H9 (cell line): ENCODE measurements around the gene PAK5. TPM values are rescaled to one million over a fixed set of nuclear protein-coding genes. Genes with fewer than 3 reads are reported as not detected.

Experiments
- DNase-seq: peaks from one replicate; pipeline ENCODE4 v3.0.0-alpha.2; 2017
- H2AFZ ChIP-seq: one replicate; pipeline ENCODE4 v1.6.1; 2013; ENCODE audit warnings: mild to moderate bottlenecking, low read length, control low read depth, moderate library complexity
- H2AK5ac ChIP-seq: 2 replicates; pipeline ENCODE4 v1.6.1; 2013; ENCODE audit warnings: low read length, control low read depth, mixed read lengths; ENCODE audit not compliant: insufficient read length
- H2BK120ac ChIP-seq: one replicate; pipeline ENCODE4 v1.6.1; 2013; ENCODE audit warnings: low read depth, mild to moderate bottlenecking, low read length, control low read depth, inconsistent platforms; ENCODE audit not compliant: poor library complexity, severe bottlenecking
- H2BK12ac ChIP-seq: 2 replicates; pipeline ENCODE4 v1.6.1; 2013; ENCODE audit warnings: low read length, control low read depth, mixed read lengths, low read depth; ENCODE audit not compliant: insufficient read length
- H2BK15ac ChIP-seq: 2 replicates; pipeline ENCODE4 v1.6.1; 2013; ENCODE audit warnings: low read depth, low read length, control low read depth
- H2BK20ac ChIP-seq: one replicate; pipeline ENCODE4 v1.6.1; 2013; ENCODE audit warnings: low read depth, mild to moderate bottlenecking, low read length, control low read depth, inconsistent platforms; ENCODE audit not compliant: poor library complexity, severe bottlenecking
- H2BK5ac ChIP-seq: 2 replicates; pipeline ENCODE4 v1.6.1; 2013; ENCODE audit warnings: low read length, control low read depth, mixed read lengths; ENCODE audit not compliant: insufficient read length
- H3K14ac ChIP-seq: 2 replicates; pipeline ENCODE4 v1.6.1; 2013; ENCODE audit warnings: low read length, control low read depth; ENCODE audit not compliant: insufficient read depth
- H3K18ac ChIP-seq: 2 replicates; pipeline ENCODE4 v1.6.1; 2013; ENCODE audit warnings: low read depth, mild to moderate bottlenecking, mixed read lengths, low read length, control low read depth; ENCODE audit not compliant: insufficient read length
- H3K23ac ChIP-seq: 2 replicates; pipeline ENCODE4 v1.6.1; 2013; ENCODE audit warnings: low read length, control low read depth, mixed read lengths, low read depth; ENCODE audit not compliant: insufficient read length
- H3K23me2 ChIP-seq: 2 replicates; pipeline ENCODE4 v1.6.1; 2013; ENCODE audit warnings: low read depth, mild to moderate bottlenecking, mixed read lengths, low read length, control low read depth; ENCODE audit not compliant: insufficient read length, poor library complexity, severe bottlenecking
- H3K27ac ChIP-seq: 2 replicates; pipeline ENCODE4 v1.5.1; 2013; ENCODE audit warnings: low read length, control low read depth, mixed read lengths, low read depth; ENCODE audit not compliant: insufficient read length
- H3K27me3 ChIP-seq: 2 replicates; pipeline ENCODE4 v1.6.1; 2013; ENCODE audit warnings: low read length, control low read depth, inconsistent platforms; ENCODE audit not compliant: insufficient read depth
- H3K4ac ChIP-seq: 2 replicates; pipeline ENCODE4 v1.6.1; 2013; ENCODE audit warnings: low read depth, mild to moderate bottlenecking, control low read depth, inconsistent platforms, low read length, moderate library complexity
- H3K4me1 ChIP-seq: 2 replicates; pipeline ENCODE4 v1.6.1; 2013; ENCODE audit warnings: low read length, control low read depth, inconsistent platforms; ENCODE audit not compliant: insufficient read depth
- H3K4me2 ChIP-seq: 2 replicates; pipeline ENCODE4 v1.6.1; 2013; ENCODE audit warnings: low read length, control low read depth, mixed read lengths; ENCODE audit not compliant: insufficient read length, insufficient read depth
- H3K56ac ChIP-seq: 2 replicates; pipeline ENCODE4 v1.6.1; 2013; ENCODE audit warnings: low read depth, mild to moderate bottlenecking, mixed read lengths, low read length, control low read depth; ENCODE audit not compliant: insufficient read length
- H3K79me1 ChIP-seq: 2 replicates; pipeline ENCODE4 v1.6.1; 2013; ENCODE audit warnings: low read depth, mild to moderate bottlenecking, moderate library complexity, low read length, control low read depth, inconsistent platforms; ENCODE audit not compliant: insufficient read depth, poor library complexity, severe bottlenecking
- H3K79me2 ChIP-seq: 2 replicates; pipeline ENCODE4 v1.6.1; 2013; ENCODE audit warnings: low read length, control low read depth, inconsistent platforms; ENCODE audit not compliant: insufficient read depth
- H3K9ac ChIP-seq: 2 replicates; pipeline ENCODE4 v1.6.1; 2013; ENCODE audit warnings: low read length, control low read depth, mixed read lengths; ENCODE audit not compliant: insufficient read length; ENCODE audit errors: extremely low read depth
- H3K9me3 ChIP-seq: one replicate; pipeline ENCODE4 v1.6.1; 2013; ENCODE audit warnings: low read depth, low read length, inconsistent platforms; ENCODE audit not compliant: control insufficient read depth
- H3T11ph ChIP-seq: one replicate; pipeline ENCODE4 v1.6.1; 2013; ENCODE audit warnings: mild to moderate bottlenecking, low read length, control low read depth, inconsistent platforms
- H4K20me1 ChIP-seq: one replicate; pipeline ENCODE4 v1.6.1; 2013; ENCODE audit not compliant: control insufficient read depth, insufficient read length, insufficient read depth
- H4K5ac ChIP-seq: 2 replicates; pipeline ENCODE4 v1.6.1; 2013; ENCODE audit warnings: low read depth, mild to moderate bottlenecking, mixed read lengths, low read length, control low read depth; ENCODE audit not compliant: insufficient read length
- H4K8ac ChIP-seq: replicated peaks from 2 replicates; pipeline ENCODE4 v1.6.1; 2013; ENCODE audit warnings: low read length, control low read depth, mixed read lengths, low read depth; ENCODE audit not compliant: insufficient read length
- H4K91ac ChIP-seq: 2 replicates; pipeline ENCODE4 v1.6.1; 2013; ENCODE audit warnings: low read depth, mild to moderate bottlenecking, moderate library complexity, mixed read lengths, low read length, control low read depth; ENCODE audit not compliant: insufficient read length
- H3K27ac Mint-ChIP-seq, 3 experiments: 2 replicates in 2 of 3; 3 replicates in 1 of 3; pipeline ENCODE4 v1.8.0; 2020 to 2021; ENCODE audit warnings: mixed read lengths in 3 of 3, mild to moderate bottlenecking in 1 of 3, moderate library complexity in 1 of 3
- H3K27me3 Mint-ChIP-seq: 2 replicates; pipeline ENCODE4 v1.8.0; 2021; ENCODE audit warnings: low read depth, mild to moderate bottlenecking, moderate library complexity, mixed read lengths
- H3K36me3 Mint-ChIP-seq, 3 experiments: 2 replicates in 2 of 3; 3 replicates in 1 of 3; pipeline ENCODE4 v1.8.0; 2020 to 2021; ENCODE audit warnings: low read depth in 3 of 3, mixed read lengths in 3 of 3; ENCODE audit not compliant: insufficient read depth in 1 of 3
- H3K4me1 Mint-ChIP-seq, 2 experiments: 2 replicates each; pipeline ENCODE4 v1.8.0; 2020; ENCODE audit warnings: mixed read lengths in 2 of 2
- H3K4me3 Mint-ChIP-seq, 2 experiments: 2 replicates in 1 of 2; 3 replicates in 1 of 2; pipeline ENCODE4 v1.8.0; 2020 to 2021; ENCODE audit warnings: mild to moderate bottlenecking in 2 of 2, mixed read lengths in 2 of 2, moderate library complexity in 1 of 2
- H3K9me3 Mint-ChIP-seq, 2 experiments: 2 replicates in 1 of 2; 3 replicates in 1 of 2; pipeline ENCODE4 v1.8.0; 2020; ENCODE audit warnings: mild to moderate bottlenecking in 2 of 2, mixed read lengths in 2 of 2, moderate library complexity in 1 of 2
- WGBS: extraction: QIAGEN DNeasy Blood & Tissue Kit; methylation state at CpG from one replicate; pipeline ENCODE4 v1.1.7; 2013; ENCODE audit warnings: missing lambda C conversion rate, low lambda C conversion rate, mixed read lengths; ENCODE audit not compliant: insufficient read length; ENCODE audit errors: extremely low coverage; 5-methylcytosine and 5-hydroxymethylcytosine counted together
- total RNA-seq: library from RNA; stranded (reverse); gene quantifications from 2 replicates; pipeline ENCODE4 v1.2.1, GENCODE V29; 2021
- TF ChIP-seq, protein P1 (sequence below): fragments of 200-600 bp; sonication (generic); conservative IDR thresholded peaks from 3 replicates; pipeline ENCODE4 v1.8.0; 2021; ENCODE audit warnings: antibody characterized with exemption, mild to moderate bottlenecking

The PAK5 gene
- total RNA-seq, 1 experiment from 2014 or later, result 0.20 TPM

DNA sequence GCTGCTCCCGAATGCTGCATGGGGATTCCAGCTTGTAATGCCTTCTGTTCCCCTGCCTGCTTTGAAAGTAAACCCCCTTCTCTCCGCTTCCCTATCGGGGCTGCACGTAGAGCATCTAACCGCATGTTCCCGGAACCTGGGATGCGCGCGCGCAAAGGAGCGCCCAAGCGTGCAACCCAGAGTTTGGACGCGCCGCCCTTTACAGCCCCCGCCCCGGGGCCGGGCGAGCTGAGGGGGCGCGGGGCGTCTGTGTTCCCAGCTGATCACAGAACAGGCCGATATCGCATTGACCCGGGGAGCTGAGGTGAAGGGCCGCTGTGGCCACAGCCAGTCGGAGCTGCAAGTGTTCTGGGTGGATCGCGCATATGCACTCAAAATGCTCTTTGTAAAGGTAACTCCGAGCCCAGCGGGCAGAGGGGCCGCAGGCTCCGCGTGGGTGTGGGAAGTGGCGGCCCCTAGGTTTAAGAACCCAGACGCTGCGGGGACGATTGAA is 323.1 kb downstream of the PAK5 start:
- peaks cover 27% of the 10 kb centered on the region for H3K23me2 ChIP-seq
- H3K9me3 Mint-ChIP-seq, result peaks cover 0 to 3% of the 10 kb centered on the region in 2 experiments; a peak in 1 of 5 replicates
- no peaks in the 10 kb centered on the region for H3K79me1 ChIP-seq
- peaks cover 100% of the 10 kb centered on the region for H3K27me3 Mint-ChIP-seq
- no peak overlapping the region for H2BK5ac ChIP-seq
- no peak overlapping the region for H2AK5ac ChIP-seq
- H3K4me1 ChIP-seq, result peaks cover 5% of the 10 kb centered on the region; the same call in 1 of the 2 replicates
- H3K23ac ChIP-seq, result no peak overlapping the region
- H3T11ph ChIP-seq, result no peak overlapping the region
- no CpG with 5 or more reads among the region's 38 CpGs for WGBS
- peak overlapping the region; percentile 58 to 91 for H3K4me3 Mint-ChIP-seq
- H2AFZ ChIP-seq, result no peak overlapping the region
- H3K9ac ChIP-seq, result no peak overlapping the region
- H3K27me3 ChIP-seq, result peaks cover 50% of the 10 kb centered on the region; the same call in 1 of the 2 replicates
- no peak overlapping the region for H2BK120ac ChIP-seq
- TF ChIP-seq, protein P1, sequence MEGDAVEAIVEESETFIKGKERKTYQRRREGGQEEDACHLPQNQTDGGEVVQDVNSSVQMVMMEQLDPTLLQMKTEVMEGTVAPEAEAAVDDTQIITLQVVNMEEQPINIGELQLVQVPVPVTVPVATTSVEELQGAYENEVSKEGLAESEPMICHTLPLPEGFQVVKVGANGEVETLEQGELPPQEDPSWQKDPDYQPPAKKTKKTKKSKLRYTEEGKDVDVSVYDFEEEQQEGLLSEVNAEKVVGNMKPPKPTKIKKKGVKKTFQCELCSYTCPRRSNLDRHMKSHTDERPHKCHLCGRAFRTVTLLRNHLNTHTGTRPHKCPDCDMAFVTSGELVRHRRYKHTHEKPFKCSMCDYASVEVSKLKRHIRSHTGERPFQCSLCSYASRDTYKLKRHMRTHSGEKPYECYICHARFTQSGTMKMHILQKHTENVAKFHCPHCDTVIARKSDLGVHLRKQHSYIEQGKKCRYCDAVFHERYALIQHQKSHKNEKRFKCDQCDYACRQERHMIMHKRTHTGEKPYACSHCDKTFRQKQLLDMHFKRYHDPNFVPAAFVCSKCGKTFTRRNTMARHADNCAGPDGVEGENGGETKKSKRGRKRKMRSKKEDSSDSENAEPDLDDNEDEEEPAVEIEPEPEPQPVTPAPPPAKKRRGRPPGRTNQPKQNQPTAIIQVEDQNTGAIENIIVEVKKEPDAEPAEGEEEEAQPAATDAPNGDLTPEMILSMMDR, result no peak
- peaks cover 61 to 63% of the 10 kb centered on the region in 2 experiments for H3K4me1 Mint-ChIP-seq
- H3K9me3 ChIP-seq, result no peaks in the 10 kb centered on the region
- no peak overlapping the region for H3K27ac Mint-ChIP-seq
- DNase-seq, result peak; percentile 40
- no peak overlapping the region for H3K18ac ChIP-seq
- H2BK12ac ChIP-seq, result no peak overlapping the region
- no peak overlapping the region for H3K4ac ChIP-seq
- no peak overlapping the region for H4K8ac ChIP-seq
- H3K27ac ChIP-seq, result no peak overlapping the region
- H3K4me2 ChIP-seq, result peak overlapping the region; percentile 93
- no peak overlapping the region for H4K91ac ChIP-seq
- H4K5ac ChIP-seq, result no peak overlapping the region
- H3K36me3 Mint-ChIP-seq, result peaks cover 0 to 2% (median 0%) of the 10 kb centered on the region in 3 experiments; a peak in 2 of 7 replicates
- no peak overlapping the region for H2BK20ac ChIP-seq
- H4K20me1 ChIP-seq, result no peaks in the 10 kb centered on the region
- no peak overlapping the region for H3K56ac ChIP-seq
- no peak overlapping the region; the same call in 1 of the 2 replicates for H3K14ac ChIP-seq
- H2BK15ac ChIP-seq, result no peak overlapping the region
- H3K79me2 ChIP-seq, result no peaks in the 10 kb centered on the region
